CMK (cell line): ENCODE results near the gene IMPDH1.

Experiments
- DNase-seq: peaks from one replicate; pipeline ENCODE4 v3.0.0-alpha.2; 2010; ENCODE audit warnings: low read depth

The IMPDH1 gene

GRCh38 chr7:128434413-128435326, 24.9 kb upstream of the IMPDH1 start:
- DNase-seq = no peak

- no peak for DNase-seq
These were observed 22.0 kb upstream of the IMPDH1 start for GRCh38 chr7:128431754-128432153.

- DNase-seq = no peak
These were observed 21.4 kb upstream of the IMPDH1 start for GRCh38 chr7:128431221-128431620.

- DNase-seq = no peak
These were observed 20.4 kb upstream of the IMPDH1 start for GRCh38 chr7:128430207-128430606.

DNA sequence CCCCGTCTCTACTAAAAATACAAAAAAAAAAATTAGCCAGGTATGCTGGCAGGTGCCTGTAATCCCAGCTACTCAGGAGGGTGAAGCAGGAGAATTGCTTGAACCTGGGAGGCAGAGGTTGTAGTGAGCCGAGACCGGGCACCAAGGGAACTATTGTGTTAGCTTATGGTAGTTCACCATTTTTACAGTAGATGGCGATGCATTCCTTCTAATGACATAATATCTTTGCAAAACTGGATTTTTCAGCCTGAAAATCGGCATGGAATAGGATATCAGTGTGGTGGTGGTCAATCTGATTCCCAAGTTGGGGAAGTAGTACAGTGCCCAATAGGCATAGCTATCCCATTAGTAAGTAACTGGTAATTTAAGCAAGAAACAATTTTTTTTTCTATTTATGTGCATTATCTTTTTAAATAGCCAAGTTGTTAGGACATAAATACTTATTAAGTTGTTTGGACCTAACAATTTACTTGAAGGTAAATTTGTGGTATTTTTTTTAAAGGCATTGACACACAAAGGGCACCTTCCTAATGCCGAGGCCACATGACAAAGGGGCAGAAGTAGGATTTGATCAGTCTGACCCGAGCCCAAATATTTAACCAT, 17.6 kb upstream of the IMPDH1 start:
- no peak for DNase-seq

GRCh38 chr7:128425850-128426249, 16.1 kb upstream of the IMPDH1 start:
- DNase-seq = no peak

DNA sequence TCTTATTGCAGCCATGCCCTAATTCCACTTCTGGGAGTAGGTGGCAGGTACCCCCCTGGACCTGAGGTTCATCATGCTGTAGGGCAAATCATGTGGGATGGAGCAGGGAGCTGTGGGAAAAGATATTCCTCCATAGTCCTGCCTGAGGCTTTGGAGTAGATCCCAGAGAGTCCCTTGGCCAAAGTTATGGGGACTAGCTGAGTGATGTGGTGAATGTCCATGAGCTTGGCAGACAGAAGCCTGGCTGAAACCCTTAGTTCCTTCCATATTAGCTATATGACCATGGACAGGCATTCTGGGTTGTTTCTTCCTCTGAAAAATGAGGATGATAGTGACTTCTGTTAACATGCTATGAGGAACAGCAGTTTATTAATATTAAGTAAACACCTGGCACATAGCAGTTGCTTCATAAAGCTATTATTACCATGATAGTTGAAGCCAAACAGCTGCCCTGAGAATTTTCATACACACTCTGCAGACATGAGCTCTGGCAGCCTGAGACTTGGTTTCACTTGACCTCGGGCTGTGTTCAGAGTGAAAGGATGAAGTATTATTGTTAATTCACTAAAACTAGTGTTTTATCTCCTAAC, 15.0 kb upstream of the IMPDH1 start:
- no peak for DNase-seq

DNA sequence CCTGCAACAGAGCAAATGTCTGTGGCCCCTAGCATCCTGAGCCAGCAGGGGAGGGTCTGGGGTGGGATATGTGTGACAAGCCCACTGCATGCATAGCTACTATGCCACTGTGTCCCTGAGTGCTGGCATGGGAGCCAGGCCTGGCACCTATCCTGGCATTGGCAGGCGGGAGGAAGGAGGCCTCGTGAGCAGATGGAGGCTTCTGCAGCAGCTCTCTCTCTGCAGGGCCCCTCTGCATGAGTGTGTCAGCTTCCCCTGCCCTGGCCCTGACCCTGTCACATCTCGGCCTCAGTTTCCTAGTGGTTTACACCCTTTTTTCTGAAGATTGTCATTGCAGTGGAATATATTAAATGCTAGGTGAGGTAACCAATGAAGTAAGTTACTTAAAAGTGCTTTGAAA, 13.1 kb upstream of the IMPDH1 start:
- DNase-seq = no peak

- no peak for DNase-seq
These were observed 12.3 kb upstream of the IMPDH1 start for GRCh38 chr7:128422037-128422436.

GRCh38 chr7:128421384-128421783, 11.6 kb upstream of the IMPDH1 start:
- DNase-seq = no peak

- no peak for DNase-seq
These were observed 11.0 kb upstream of the IMPDH1 start for GRCh38 chr7:128420773-128421172.

GRCh38 chr7:128419257-128419656, 9.5 kb upstream of the IMPDH1 start:
- no peak for DNase-seq

DNA sequence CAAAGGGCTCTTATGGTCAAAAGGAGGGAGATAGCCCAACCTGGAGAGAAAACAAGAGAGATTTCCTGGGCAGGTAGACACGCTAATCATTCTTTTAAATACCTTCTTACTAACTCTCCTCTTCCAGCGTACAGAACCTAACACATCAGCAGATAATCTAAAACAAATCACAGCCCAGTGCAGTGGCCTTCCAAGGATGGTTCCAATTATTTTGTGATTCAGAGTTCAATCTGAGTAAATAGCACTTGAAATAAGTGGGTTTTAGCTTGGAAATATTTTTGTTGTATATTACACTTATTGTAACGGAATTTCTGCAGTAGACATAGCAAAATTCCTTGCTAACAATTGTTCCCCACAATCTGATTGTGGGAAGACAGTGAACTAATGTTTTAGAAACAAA, 7.3 kb upstream of the IMPDH1 start:
- DNase-seq = no peak

- no peak for DNase-seq
These were observed 5.5 kb upstream of the IMPDH1 start for GRCh38 chr7:128415217-128415785.

DNA sequence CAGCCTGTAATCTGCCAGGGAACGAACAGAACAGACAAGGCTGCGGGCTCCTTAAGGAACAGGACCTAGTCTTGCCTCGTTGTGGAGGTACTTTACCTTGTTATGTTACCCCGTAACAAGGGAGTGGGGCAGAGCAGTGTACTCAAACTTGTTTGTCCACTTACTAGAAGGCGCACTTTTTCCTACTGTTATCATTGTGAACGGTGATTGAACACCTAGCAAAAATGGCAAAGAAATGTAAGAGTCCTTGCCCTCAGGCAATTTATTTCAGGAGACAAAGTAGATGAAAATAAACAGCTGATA, 620 bp upstream of the IMPDH1 start:
- no peak for DNase-seq

- no peak for DNase-seq
These were observed 830 bp downstream of the IMPDH1 start for GRCh38 chr7:128408709-128409595.

DNA sequence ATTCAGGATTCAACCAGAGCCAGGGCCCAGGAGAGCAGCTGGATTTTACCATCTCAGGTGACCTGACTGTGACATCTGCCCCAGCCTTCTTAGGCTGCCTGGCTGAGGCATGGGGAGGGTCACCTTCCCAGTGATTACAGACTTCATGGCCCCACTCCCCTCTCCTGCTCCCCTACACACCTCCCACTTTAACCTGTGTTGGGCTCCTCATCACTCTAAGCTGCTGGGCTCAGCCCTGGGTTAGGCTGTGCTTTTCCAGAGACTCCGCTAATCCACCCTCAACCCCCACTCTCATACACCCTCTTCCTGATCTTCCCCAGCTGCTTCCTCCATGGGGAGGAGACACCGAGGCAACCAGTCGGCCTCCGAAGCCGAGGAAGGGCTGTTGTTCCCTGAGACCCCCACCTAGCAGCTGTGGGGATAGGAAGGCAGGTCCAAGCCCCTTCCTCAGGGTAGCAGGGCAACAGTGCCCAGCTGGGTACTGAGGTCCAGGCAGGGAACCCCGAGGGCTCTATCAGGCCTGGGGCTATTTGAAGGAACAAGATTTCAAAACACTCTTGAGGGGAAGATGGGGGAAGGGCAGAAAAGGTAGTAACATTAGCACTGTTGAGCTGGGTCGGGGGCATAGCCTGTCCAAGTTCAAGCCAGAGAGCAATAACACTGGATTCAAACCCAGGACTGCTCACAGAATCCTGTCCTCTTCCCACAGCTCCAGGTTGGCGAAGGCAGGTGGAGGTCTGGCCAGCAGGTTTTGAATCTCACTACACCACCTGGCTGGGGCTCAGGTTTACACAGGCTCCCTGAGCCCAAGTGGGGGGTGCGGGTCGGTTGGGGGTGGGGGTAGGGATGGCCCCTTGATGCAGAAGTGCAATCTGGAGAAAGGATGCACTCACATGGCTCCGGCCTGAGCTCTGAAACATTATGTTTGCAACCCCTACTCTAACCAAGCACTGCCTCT, 1.8 kb downstream of the IMPDH1 start:
- DNase-seq = no peak

- DNase-seq = no peak
These were observed 2.6 kb downstream of the IMPDH1 start for GRCh38 chr7:128407233-128407589.

GRCh38 chr7:128406314-128407232, 3.2 kb downstream of the IMPDH1 start:
- no peak for DNase-seq
